HG03432 (cell line): Measurements from ENCODE around the gene SPAG17.

Experiments used
- ATAC-seq: cut with Tn5 transposase; IDR thresholded peaks from one replicate; pipeline ENCODE4 v1.9.1; 2021; ENCODE audit warnings: mild to moderate bottlenecking, moderate library complexity; ENCODE audit not compliant: unreplicated experiment

Gene SPAG17

GRCh38 chr1:117911051-117911450 lies 274.0 kb downstream of the SPAG17 start:
- ATAC-seq = no peak

GRCh38 chr1:117905019-117905418 lies 280.0 kb downstream of the SPAG17 start:
- ATAC-seq = no peak

- ATAC-seq = no peak
These were observed 280.5 kb downstream of the SPAG17 start for GRCh38 chr1:117904485-117904884.
